ENCODE results near the gene CAMTA2.

The CAMTA2 gene

GRCh38 chr17:5020502-5021023, 33.1 kb upstream of the CAMTA2 start:
- DNase-seq (ENCODE audit: low spot score in 2 of 2), result no peak
- Histone ChIP-seq H3K9me3 (no peaks in the 10 kb centered on the region), H3K4me1 (no peaks in the 10 kb centered on the region), H3K36me3 (replicated peaks) (peaks cover 75% of the 10 kb centered on the region), H3K4me3 (no peak overlapping the region), H3K27me3 (ENCODE audit: low read depth) (no peaks in the 10 kb centered on the region)
- in situ Hi-C loops (cut with MboI; ENCODE audit: low sequenced_read_pairs), result no loop called here

GRCh38 chr17:5019475-5019956, 32.0 kb upstream of the CAMTA2 start:
- H3K4me3 ChIP-seq, result no peak overlapping the region
- no peaks in the 10 kb centered on the region for H3K4me1 ChIP-seq
- DNase-seq (ENCODE audit: low spot score in 2 of 2), result no peak
- no peaks in the 10 kb centered on the region for H3K27me3 ChIP-seq (ENCODE audit: low read depth)
- no peaks in the 10 kb centered on the region for H3K9me3 ChIP-seq
- in situ Hi-C loops (cut with MboI; ENCODE audit: low sequenced_read_pairs), result no loop called here
- H3K36me3 ChIP-seq (replicated peaks), result peaks cover 79% of the 10 kb centered on the region

GRCh38 chr17:5014357-5014756, 26.9 kb upstream of the CAMTA2 start:
- Histone ChIP-seq H3K27me3 (ENCODE audit: low read depth) (no peaks in the 10 kb centered on the region), H3K4me1 (no peaks in the 10 kb centered on the region), H3K36me3 (replicated peaks) (peaks cover 70% of the 10 kb centered on the region), H3K9me3 (no peaks in the 10 kb centered on the region), H3K4me3 (no peak overlapping the region)
- DNase-seq (ENCODE audit: low spot score in 2 of 2), result no peak
- in situ Hi-C loops (cut with MboI; ENCODE audit: low sequenced_read_pairs), result no loop called here

- no peaks in the 10 kb centered on the region for H3K27me3 ChIP-seq (ENCODE audit: low read depth)
- in situ Hi-C loops (cut with MboI; ENCODE audit: low sequenced_read_pairs), result no loop called here
- H3K4me3 ChIP-seq, result no peak overlapping the region
- no peaks in the 10 kb centered on the region for H3K4me1 ChIP-seq
- H3K9me3 ChIP-seq, result no peaks in the 10 kb centered on the region
- DNase-seq (ENCODE audit: low spot score in 2 of 2), result no peak
- H3K36me3 ChIP-seq (replicated peaks), result peaks cover 65% of the 10 kb centered on the region
Measured at GRCh38 chr17:5011928-5012327, 24.5 kb upstream of the CAMTA2 start.

GRCh38 chr17:5003214-5003867, 15.9 kb upstream of the CAMTA2 start:
- Histone ChIP-seq H3K36me3 (replicated peaks) (peaks cover 82% of the 10 kb centered on the region), H3K4me3 (no peak overlapping the region), H3K27me3 (ENCODE audit: low read depth) (no peaks in the 10 kb centered on the region), H3K9me3 (no peaks in the 10 kb centered on the region), H3K4me1 (no peaks in the 10 kb centered on the region; the same call in 1 of the 2 replicates)
- in situ Hi-C loops (cut with MboI; ENCODE audit: low sequenced_read_pairs), result no loop called here
- no peak for DNase-seq (ENCODE audit: low spot score in 2 of 2)

- no peak for DNase-seq (ENCODE audit: low spot score in 2 of 2)
- no peaks in the 10 kb centered on the region for H3K27me3 ChIP-seq (ENCODE audit: low read depth)
- no peak overlapping the region for H3K4me3 ChIP-seq
- H3K4me1 ChIP-seq, result peaks cover under 1% of the 10 kb centered on the region
- in situ Hi-C loops (cut with MboI; ENCODE audit: low sequenced_read_pairs), result no loop called here
- peaks cover 72% of the 10 kb centered on the region for H3K36me3 ChIP-seq (replicated peaks)
- H3K9me3 ChIP-seq, result no peaks in the 10 kb centered on the region
Measured at GRCh38 chr17:5002121-5002788, 14.8 kb upstream of the CAMTA2 start.

- Histone ChIP-seq H3K4me1 (peaks cover 6% of the 10 kb centered on the region), H3K27me3 (ENCODE audit: low read depth) (no peaks in the 10 kb centered on the region), H3K9me3 (no peaks in the 10 kb centered on the region), H3K4me3 (no peak overlapping the region), H3K36me3 (replicated peaks) (peaks cover 52% of the 10 kb centered on the region)
- in situ Hi-C loops (cut with MboI; ENCODE audit: low sequenced_read_pairs), result no loop called here
- peak in 1 of 2 experiments; percentile 28 for DNase-seq (ENCODE audit: low spot score in 2 of 2)
Measured at GRCh38 chr17:5000237-5000639, 12.8 kb upstream of the CAMTA2 start.

- Histone ChIP-seq H3K4me1 (peaks cover 6% of the 10 kb centered on the region), H3K27me3 (ENCODE audit: low read depth) (no peaks in the 10 kb centered on the region), H3K4me3 (peak overlapping the region; percentile 82), H3K9me3 (no peaks in the 10 kb centered on the region), H3K36me3 (replicated peaks) (peaks cover 45% of the 10 kb centered on the region)
- no peak for DNase-seq (ENCODE audit: low spot score in 2 of 2)
- in situ Hi-C loops (cut with MboI; ENCODE audit: low sequenced_read_pairs), result loop anchor here (25.0 kb wide), 1 partner anchor 1463 kb away; no protein-coding TSS in a partner anchor
Measured at GRCh38 chr17:4999430-5000093, 12.1 kb upstream of the CAMTA2 start.

GRCh38 chr17:4998732-4999429, 11.4 kb upstream of the CAMTA2 start:
- no peaks in the 10 kb centered on the region for H3K27me3 ChIP-seq (ENCODE audit: low read depth)
- no peaks in the 10 kb centered on the region for H3K9me3 ChIP-seq
- H3K4me1 ChIP-seq, result peaks cover 6% of the 10 kb centered on the region
- in situ Hi-C loops (cut with MboI; ENCODE audit: low sequenced_read_pairs), result loop anchor here (25.0 kb wide), 1 partner anchor 1463 kb away; no protein-coding TSS in a partner anchor
- peak in 1 of 2 experiments; percentile 34 for DNase-seq (ENCODE audit: low spot score in 2 of 2)
- H3K4me3 ChIP-seq, result peak overlapping the region; percentile 82
- H3K36me3 ChIP-seq (replicated peaks), result peaks cover 38% of the 10 kb centered on the region

- Histone ChIP-seq H3K27me3 (ENCODE audit: low read depth) (no peaks in the 10 kb centered on the region), H3K4me3 (peak overlapping the region; percentile 82), H3K9me3 (no peaks in the 10 kb centered on the region), H3K4me1 (peaks cover 6% of the 10 kb centered on the region), H3K36me3 (replicated peaks) (peaks cover 31% of the 10 kb centered on the region)
- DNase-seq (ENCODE audit: low spot score in 2 of 2), result peak in 1 of 2 experiments; percentile 65
- in situ Hi-C loops (cut with MboI; ENCODE audit: low sequenced_read_pairs), result loop anchor here (25.0 kb wide), 1 partner anchor 1464 kb away; no protein-coding TSS in a partner anchor
Measured at GRCh38 chr17:4998027-4998731, 10.7 kb upstream of the CAMTA2 start.

- in situ Hi-C loops (cut with MboI; ENCODE audit: low sequenced_read_pairs), result loop anchor here (25.0 kb wide), 1 partner anchor 1465 kb away; no protein-coding TSS in a partner anchor
- Histone ChIP-seq H3K27me3 (ENCODE audit: low read depth) (no peaks in the 10 kb centered on the region), H3K36me3 (replicated peaks) (peaks cover 27% of the 10 kb centered on the region), H3K4me1 (peaks cover 6% of the 10 kb centered on the region), H3K9me3 (no peaks in the 10 kb centered on the region), H3K4me3 (peak within 1 kb of the TSS; percentile 82)
- DNase-seq (ENCODE audit: low spot score in 2 of 2), result peak; percentile 82 to 95
Measured at GRCh38 chr17:4997302-4998026, 10.0 kb upstream of the CAMTA2 start, which contains the start of the genes INCA1 and KIF1C. TSS of gene INCA1 (minus strand) at chr17:4997522. CDS start at chr17:4994437, 3,085 bp downstream. TSS of gene KIF1C (plus strand) at chr17:4997950. CDS start at chr17:5000247, 2,297 bp downstream.

- no peaks in the 10 kb centered on the region for H3K9me3 ChIP-seq
- in situ Hi-C loops (cut with MboI; ENCODE audit: low sequenced_read_pairs), result loop anchor here (25.0 kb wide), 1 partner anchor 1468 kb away; no protein-coding TSS in a partner anchor
- no peak for DNase-seq (ENCODE audit: low spot score in 2 of 2)
- H3K27me3 ChIP-seq (ENCODE audit: low read depth), result no peaks in the 10 kb centered on the region
- peaks cover 4% of the 10 kb centered on the region; the same call in 1 of the 2 replicates for H3K36me3 ChIP-seq (replicated peaks)
- peaks cover 6% of the 10 kb centered on the region for H3K4me1 ChIP-seq
- no peak overlapping the region for H3K4me3 ChIP-seq
Measured at GRCh38 chr17:4994081-4994595, 6.7 kb upstream of the CAMTA2 start.

Measured in HAP-1 (cell line).